GM12878 (cell line): ENCODE data around the gene CFAP157. TPM values are rescaled to one million over a fixed set of nuclear protein-coding genes. Genes with fewer than 3 reads are reported as not detected.

Source experiments
- ATAC-seq: fragments of 200-7000 bp; cut with Tn5 transposase; 3 replicates; pipeline ENCODE4 v1.9.1; 2020; ENCODE audit warnings: mild to moderate bottlenecking, moderate library complexity
- BruUV-seq: library from RNA; stranded (reverse); fragments of 400-500 nt; replicated peaks from 2 replicates; lab custom pipeline; 2021; lab: Mats Ljungman, UMichigan
- CTCF ChIA-PET: fragments of 300-600 bp; sonication (Branson Sonifier 250); formaldehyde crosslinking; extraction: SDS; loops from one replicate; lab custom pipeline; 2021; ENCODE audit warnings: inconsistent platforms; lab: Yijun Ruan, JAX
- POLR2A ChIA-PET: fragments of 350-600 bp; formaldehyde crosslinking; extraction: SDS; loops from one replicate; lab custom pipeline; 2021; ENCODE audit warnings: inconsistent platforms; lab: Charles Lee
- RAD21 ChIA-PET: fragments of 300-600 bp; sonication (Branson Sonifier 250); formaldehyde crosslinking; loops from one replicate; lab custom pipeline; 2023; ENCODE audit warnings: antibody characterized with exemption; ENCODE audit not compliant: unreplicated experiment; lab: Charles Lee
- SMC1A ChIA-PET: fragments of 300-600 bp; sonication (Branson Sonifier 250); formaldehyde crosslinking; loops from one replicate; lab custom pipeline; 2023; ENCODE audit not compliant: unreplicated experiment, uncharacterized antibody; lab: Charles Lee
- DNase-seq: peaks from one replicate; pipeline ENCODE4 v3.0.0-alpha.2; 2011; ENCODE audit warnings: low read depth, low spot score
- FAIRE-seq: peaks from 3 replicates; lab custom pipeline; 2011; peaks lifted over from hg19 to GRCh38; lab: Jason Lieb, UNC
- H2AFZ ChIP-seq: 2 replicates; pipeline ENCODE4 v1.6.0; 2011; ENCODE audit warnings: low read depth, low read length, control low read depth; ENCODE audit not compliant: control insufficient read depth
- H3K27ac ChIP-seq: 2 replicates; pipeline ENCODE4 v1.5.1; 2011; ENCODE audit warnings: control low read depth; ENCODE audit not compliant: control insufficient read depth, insufficient read depth
- H3K27me3 ChIP-seq, 2 experiments: replicated peaks in 1 of 2; 2 replicates each; pipeline versions ENCODE4 v1.6.0 to v1.6.1; 2011; ENCODE audit warnings: low read length in 1 of 2; ENCODE audit not compliant: control insufficient read depth in 2 of 2, insufficient read depth in 2 of 2
- H3K36me3 ChIP-seq, 2 experiments: 2 replicates each; pipeline ENCODE4 v1.5.1; 2011; ENCODE audit warnings: low read length in 1 of 2; ENCODE audit not compliant: control insufficient read depth in 2 of 2, insufficient read depth in 2 of 2
- H3K4me1 ChIP-seq: 2 replicates; pipeline ENCODE4 v1.6.1; 2011; ENCODE audit warnings: mild to moderate bottlenecking, low read length, moderate library complexity, mixed read lengths; ENCODE audit not compliant: control insufficient read depth, insufficient read depth
- H3K4me2 ChIP-seq: 2 replicates; pipeline ENCODE4 v1.6.0; 2011; ENCODE audit warnings: control low read depth; ENCODE audit not compliant: control insufficient read depth, insufficient read depth
- H3K4me3 ChIP-seq: fragments of 200-600 bp; sonication (generic); 2 replicates; pipeline ENCODE4 v1.5.1; 2016
- H3K79me2 ChIP-seq: 2 replicates; pipeline ENCODE4 v1.6.0; 2011; ENCODE audit warnings: low read length; ENCODE audit not compliant: control insufficient read depth, insufficient read depth
- H3K9ac ChIP-seq: 2 replicates; pipeline ENCODE4 v1.8.0; 2011; ENCODE audit warnings: low read length, control low read depth, mixed read lengths; ENCODE audit not compliant: control insufficient read depth, insufficient read depth
- H3K9me3 ChIP-seq: replicated peaks from 3 replicates; pipeline ENCODE4 v1.5.1; 2011; ENCODE audit warnings: mild to moderate bottlenecking, low read length; ENCODE audit not compliant: control insufficient read depth, insufficient read depth
- H4K20me1 ChIP-seq: 2 replicates; pipeline ENCODE4 v1.6.0; 2011; ENCODE audit not compliant: control insufficient read depth, insufficient read depth
- EP300 ChIP-seq, 2 experiments: fragments of 150-350 bp in 1 of 2; IDR thresholded peaks; 2 replicates each; pipeline ENCODE4 v1.6.1; 2011 to 2012; ENCODE audit warnings: low read depth in 2 of 2, low read length in 2 of 2, borderline replicate concordance in 1 of 2, improper control_type of control experiment in 1 of 2, inconsistent platforms in 1 of 2; ENCODE audit not compliant: control insufficient read depth in 1 of 2
- GATAD2B ChIP-seq: fragments of 450-650 bp; conservative IDR thresholded peaks from 2 replicates; pipeline ENCODE4 v1.6.1; 2017; ENCODE audit warnings: low read depth, mild to moderate bottlenecking, moderate library complexity
- KAT2A ChIP-seq: conservative IDR thresholded peaks from 2 replicates; pipeline ENCODE4 v1.6.1; 2011; ENCODE audit warnings: low read depth, low read length; ENCODE audit not compliant: control insufficient read depth
- KLF5 ChIP-seq: fragments of 450-650 bp; IDR thresholded peaks from 2 replicates; pipeline ENCODE4 v1.6.1; 2014; ENCODE audit warnings: mild to moderate bottlenecking; ENCODE audit not compliant: partially characterized antibody
- MLLT1 ChIP-seq: fragments of 450-650 bp; IDR thresholded peaks from 2 replicates; pipeline ENCODE4 v1.6.1; 2016; ENCODE audit warnings: mild to moderate bottlenecking
- NR2F1 ChIP-seq: fragments of 450-650 bp; conservative IDR thresholded peaks from 2 replicates; pipeline ENCODE4 v1.6.1; 2017; ENCODE audit warnings: mild to moderate bottlenecking
- RCOR1 ChIP-seq: conservative IDR thresholded peaks from 2 replicates; pipeline ENCODE4 v1.6.1; 2012; ENCODE audit warnings: low read depth, low read length, improper control_type of control experiment
- RELB ChIP-seq: fragments of 450-650 bp; IDR thresholded peaks from 2 replicates; pipeline ENCODE4 v1.6.1; 2017; ENCODE audit warnings: low read depth, mild to moderate bottlenecking, moderate library complexity
- SUPT20H ChIP-seq: IDR thresholded peaks from 2 replicates; pipeline ENCODE4 v1.6.1; 2011; ENCODE audit warnings: low read depth, mild to moderate bottlenecking, low read length, moderate library complexity, borderline replicate concordance; ENCODE audit not compliant: control insufficient read depth
- TBL1XR1 ChIP-seq: IDR thresholded peaks from 2 replicates; pipeline ENCODE4 v1.6.1; 2012; ENCODE audit warnings: low read depth, low read length, improper control_type of control experiment
- ZBTB4 ChIP-seq: fragments of 450-650 bp; formaldehyde crosslinking; IDR thresholded peaks from 2 replicates; pipeline ENCODE4 v1.4.0; 2022; ENCODE audit warnings: mild to moderate bottlenecking, moderate library complexity
- ZSCAN29 ChIP-seq: fragments of 450-650 bp; IDR thresholded peaks from 2 replicates; pipeline ENCODE4 v1.6.1; 2017; ENCODE audit warnings: mild to moderate bottlenecking, moderate library complexity
- WGBS: methylation state at CpG from one replicate; pipeline ENCODE4 v1.1.6; 2016; ENCODE audit warnings: low lambda C conversion rate; ENCODE audit not compliant: insufficient replicate concordance, insufficient coverage; ENCODE audit errors: missing lambda C conversion rate; 5-methylcytosine and 5-hydroxymethylcytosine counted together
- in situ Hi-C: fragments of 300-500 bp; cut with MboI; formaldehyde crosslinking; loops from 9 replicates; pipeline ENCODE4 v1.14.3; 2018; ENCODE audit warnings: mixed read lengths
- intact Hi-C: fragments of 100-400 bp; cut with micrococcal nuclease; formaldehyde crosslinking; loops from one replicate; pipeline ENCODE4 v1.14.2; 2022; ENCODE audit not compliant: unreplicated experiment
- polyA plus RNA-seq, 11 experiments: library from polyadenylated mRNA; depleted of rRNA in 4 of 11; unstranded in 6 of 11; stranded (reverse) in 5 of 11; fragments of >200 nt; fragmentation: Nextera tagmentation in 4 of 11; fragmentation: Illumina TruSeq in 1 of 11; extraction: Ambion mirVana in 4 of 11; extraction: Trizol in 1 of 11; gene quantifications; 1 replicate in 1 of 11; 2 replicates in 10 of 11; pipeline versions ENCODE4 v1.2.1 to v1.2.3, GENCODE V29; 2011 to 2016; ENCODE audit warnings: inconsistent platforms in 2 of 11, missing spikeins in 2 of 11, low read depth in 1 of 11
- total RNA-seq, 4 experiments: library from RNA; depleted of rRNA in 3 of 4; stranded (reverse); fragments of >200 nt in 3 of 4; fragmentation: Illumina TruSeq in 1 of 4; extraction: Trizol in 1 of 4; gene quantifications; 2 replicates each; pipeline versions ENCODE4 v1.2.1 to v1.2.3, GENCODE V29; 2013 to 2021

CFAP157 gene
- total and polyA plus RNA-seq, 10 of the 15 experiments (the other 5 are each of a cell fraction or from before 2014, with no cell fraction given), result 0.08 to 0.72 TPM; not detected in 8

GRCh38 chr9:127711831-127712274 is 5.1 kb downstream of the CFAP157 start:
- Histone ChIP-seq H3K27me3 (no peaks in the 10 kb centered on the region), H3K9ac (no peak overlapping the region), H3K4me3 (no peak overlapping the region), H3K4me2 (no peak overlapping the region), H2AFZ (no peak overlapping the region), H3K36me3 (no peaks in the 10 kb centered on the region; a peak in 1 of 4 replicates), H3K27ac (no peak overlapping the region), H3K4me1 (peaks cover 6% of the 10 kb centered on the region; the same call in 1 of the 2 replicates), H4K20me1 (no peaks in the 10 kb centered on the region), H3K79me2 (no peaks in the 10 kb centered on the region), H3K9me3 (no peaks in the 10 kb centered on the region; the same call in 2 of the 3 replicates)
- WGBS, result 93% methylated on average over 11 of the region's 11 CpGs
- CTCF ChIA-PET, result interaction anchor here (1.1 kb wide), 1 partner anchor 199 kb away, joined by 3 read pairs; no protein-coding TSS in a partner anchor
- DNase-seq, result no peak
- ATAC-seq, result no peak
- no peak for FAIRE-seq
- in situ Hi-C loops, result no loop called here
- BruUV-seq, result no TSS peak
- TF ChIP-seq KAT2A, result no peak
- no peak for TF ChIP-seq ZBTB4 (CRISPR knock-in tag)
- no peak for TF ChIP-seq RELB
- TF ChIP-seq NR2F1, result no peak
- no peak for TF ChIP-seq RCOR1
- TF ChIP-seq GATAD2B, result no peak
- no peak for TF ChIP-seq MLLT1
- TF ChIP-seq EP300 (IDR thresholded peaks at IDR 0.05; ENCODE audit: borderline replicate concordance in 1 of 2, control insufficient read depth in 1 of 2, low read depth in 2 of 2, low read length in 2 of 2), result no peak
- no peak for TF ChIP-seq TBL1XR1
- no peak for TF ChIP-seq ZSCAN29
- TF ChIP-seq SUPT20H, result no peak
- TF ChIP-seq KLF5, result no peak
- POLR2A ChIA-PET, result no interaction called here
- intact Hi-C loops, result no loop called here
- SMC1A ChIA-PET, result no interaction called here
- RAD21 ChIA-PET, result no interaction called here
